Neural cell (in vitro differentiated cells): ENCODE results near the gene GZMM. TPM values are rescaled to one million over a fixed set of nuclear protein-coding genes. Genes with fewer than 3 reads are reported as not detected.
A peak's percentile ranks its signal among the peaks of the same experiment; 100 is the strongest.

Experiments used
- H2AFZ ChIP-seq: fragments of 200-600, 300-800 bp; sonication (generic), shearing (Covaris generic); 2 replicates; pipeline ENCODE4 v1.6.0; 2014; ENCODE audit warnings: low read depth, mild to moderate bottlenecking, antibody characterized with exemption, low read length, moderate library complexity
- H3F3A ChIP-seq: fragments of 200-600 bp; shearing (Covaris generic); 2 replicates; pipeline ENCODE4 v1.6.1; 2016; ENCODE audit warnings: mild to moderate bottlenecking, moderate library complexity, mixed read lengths, antibody characterized with exemption, low read length; ENCODE audit not compliant: insufficient read depth, poor library complexity, severe bottlenecking
- H3K27ac ChIP-seq: fragments of 200-600, 300-800 bp; sonication (generic), shearing (Covaris generic); 2 replicates; pipeline ENCODE4 v1.5.1; 2014; ENCODE audit warnings: mild to moderate bottlenecking, low read length, moderate library complexity
- H3K27me3 ChIP-seq: fragments of 300-800, 200-600 bp; sonication (generic), shearing (Covaris generic); 2 replicates; pipeline ENCODE4 v1.6.0; 2014; ENCODE audit warnings: mild to moderate bottlenecking, low read depth, low read length, moderate library complexity; ENCODE audit not compliant: insufficient read depth
- H3K36me3 ChIP-seq: fragments of 300-800, 200-600 bp; sonication (generic), shearing (Covaris generic); 2 replicates; pipeline ENCODE4 v1.5.1; 2014; ENCODE audit warnings: mild to moderate bottlenecking, antibody characterized with exemption, low read length, moderate library complexity; ENCODE audit not compliant: insufficient read depth
- H3K4me2 ChIP-seq: fragments of 300-800, 200-600 bp; sonication (generic), shearing (Covaris generic); 2 replicates; pipeline ENCODE4 v1.6.0; 2014; ENCODE audit warnings: mild to moderate bottlenecking, low read length
- H3K4me3 ChIP-seq: fragments of 300-800, 200-600 bp; sonication (generic), shearing (Covaris generic); 2 replicates; pipeline ENCODE4 v1.5.1; 2014; ENCODE audit warnings: mild to moderate bottlenecking, low read length, moderate library complexity
- H3K79me2 ChIP-seq: fragments of 200-600 bp; shearing (Covaris generic); replicated peaks from 2 replicates; pipeline ENCODE4 v1.6.0; 2014; ENCODE audit warnings: mild to moderate bottlenecking, low read length, moderate library complexity; ENCODE audit not compliant: insufficient read depth
- H3K9ac ChIP-seq: fragments of 300-800, 200-600 bp; sonication (generic), shearing (Covaris generic); 2 replicates; pipeline ENCODE4 v1.6.1; 2016; ENCODE audit warnings: mild to moderate bottlenecking, low read length, mixed read lengths
- H3K9me2 ChIP-seq: fragments of 200-600 bp; shearing (Covaris generic); 2 replicates; pipeline ENCODE4 v1.6.1; 2016; ENCODE audit warnings: mild to moderate bottlenecking, low read length, mixed read lengths; ENCODE audit not compliant: insufficient read depth
- H3K9me3 ChIP-seq: fragments of 200-600, 300-800 bp; sonication (generic), shearing (Covaris generic); 2 replicates; pipeline ENCODE4 v1.6.1; 2016; ENCODE audit warnings: mild to moderate bottlenecking, mixed run types, low read length, moderate library complexity, mixed read lengths
- H4K20me1 ChIP-seq: fragments of 200-600 bp; shearing (Covaris generic); 2 replicates; pipeline ENCODE4 v1.6.1; 2016; ENCODE audit warnings: mild to moderate bottlenecking, mixed run types; ENCODE audit not compliant: insufficient read depth
- CTCF ChIP-seq: fragments of 450-650 bp; IDR thresholded peaks from 2 replicates; pipeline ENCODE4 v1.5.1; 2014; ENCODE audit warnings: antibody characterized with exemption, mild to moderate bottlenecking, moderate library complexity; ENCODE audit not compliant: poor library complexity, severe bottlenecking
- EP300 ChIP-seq: fragments of 450-650 bp; conservative IDR thresholded peaks from 2 replicates; pipeline ENCODE4 v1.6.1; 2014; ENCODE audit warnings: antibody characterized with exemption, mild to moderate bottlenecking, moderate library complexity; ENCODE audit not compliant: poor library complexity, severe bottlenecking
- EZH2 ChIP-seq: fragments of 200-600, 300-800 bp; shearing (Covaris generic), sonication (generic); IDR thresholded peaks from 2 replicates; pipeline ENCODE4 v1.6.1; 2014; ENCODE audit warnings: antibody characterized with exemption, low read length, borderline replicate concordance, mild to moderate bottlenecking; ENCODE audit not compliant: insufficient read depth, poor library complexity, severe bottlenecking
- MXI1 ChIP-seq: fragments of 450-650 bp; conservative IDR thresholded peaks from 2 replicates; pipeline ENCODE4 v1.6.1; 2014; ENCODE audit warnings: antibody characterized with exemption, mild to moderate bottlenecking; ENCODE audit not compliant: poor library complexity, severe bottlenecking
- RAD21 ChIP-seq: fragments of 450-650 bp; conservative IDR thresholded peaks from 2 replicates; pipeline ENCODE4 v1.6.1; 2014; ENCODE audit warnings: antibody characterized with exemption, mild to moderate bottlenecking, moderate library complexity
- SMC3 ChIP-seq: fragments of 450-650 bp; conservative IDR thresholded peaks from 2 replicates; pipeline ENCODE4 v1.6.1; 2014; ENCODE audit warnings: antibody characterized with exemption, mild to moderate bottlenecking, moderate library complexity; ENCODE audit not compliant: poor library complexity
- TAF1 ChIP-seq: IDR thresholded peaks from 2 replicates; pipeline ENCODE4 v1.6.1; 2012; ENCODE audit warnings: low read depth
- polyA plus RNA-seq: library from polyadenylated mRNA; depleted of rRNA; stranded (reverse); fragments of >200 nt; gene quantifications from 2 replicates; pipeline ENCODE4 v1.2.3, GENCODE V29; 2014
- TF ChIP-seq, protein P1 (sequence below): IDR thresholded peaks from 2 replicates; pipeline ENCODE4 v1.6.1; 2012; ENCODE audit warnings: borderline replicate concordance

Gene GZMM
- polyA plus RNA-seq, 1 donor from 2014 or later: 0.38 TPM

- Histone ChIP-seq H3F3A (no peaks in the 10 kb centered on the region), H3K4me2 (peak overlapping the region; percentile 19), H3K9ac (peak overlapping the region; percentile 57), H3K27me3 (peaks cover 26% of the 10 kb centered on the region), H4K20me1 (peaks cover 9% of the 10 kb centered on the region), H2AFZ (no peak overlapping the region), H3K79me2 (no peaks in the 10 kb centered on the region), H3K9me3 (no peaks in the 10 kb centered on the region), H3K4me3 (peak overlapping the region; percentile 66), H3K36me3 (no peaks in the 10 kb centered on the region), H3K9me2 (no peaks in the 10 kb centered on the region), H3K27ac (no peak overlapping the region)
- TF ChIP-seq EP300 (no peak), TAF1 (no peak)
- TF ChIP-seq, protein P1, sequence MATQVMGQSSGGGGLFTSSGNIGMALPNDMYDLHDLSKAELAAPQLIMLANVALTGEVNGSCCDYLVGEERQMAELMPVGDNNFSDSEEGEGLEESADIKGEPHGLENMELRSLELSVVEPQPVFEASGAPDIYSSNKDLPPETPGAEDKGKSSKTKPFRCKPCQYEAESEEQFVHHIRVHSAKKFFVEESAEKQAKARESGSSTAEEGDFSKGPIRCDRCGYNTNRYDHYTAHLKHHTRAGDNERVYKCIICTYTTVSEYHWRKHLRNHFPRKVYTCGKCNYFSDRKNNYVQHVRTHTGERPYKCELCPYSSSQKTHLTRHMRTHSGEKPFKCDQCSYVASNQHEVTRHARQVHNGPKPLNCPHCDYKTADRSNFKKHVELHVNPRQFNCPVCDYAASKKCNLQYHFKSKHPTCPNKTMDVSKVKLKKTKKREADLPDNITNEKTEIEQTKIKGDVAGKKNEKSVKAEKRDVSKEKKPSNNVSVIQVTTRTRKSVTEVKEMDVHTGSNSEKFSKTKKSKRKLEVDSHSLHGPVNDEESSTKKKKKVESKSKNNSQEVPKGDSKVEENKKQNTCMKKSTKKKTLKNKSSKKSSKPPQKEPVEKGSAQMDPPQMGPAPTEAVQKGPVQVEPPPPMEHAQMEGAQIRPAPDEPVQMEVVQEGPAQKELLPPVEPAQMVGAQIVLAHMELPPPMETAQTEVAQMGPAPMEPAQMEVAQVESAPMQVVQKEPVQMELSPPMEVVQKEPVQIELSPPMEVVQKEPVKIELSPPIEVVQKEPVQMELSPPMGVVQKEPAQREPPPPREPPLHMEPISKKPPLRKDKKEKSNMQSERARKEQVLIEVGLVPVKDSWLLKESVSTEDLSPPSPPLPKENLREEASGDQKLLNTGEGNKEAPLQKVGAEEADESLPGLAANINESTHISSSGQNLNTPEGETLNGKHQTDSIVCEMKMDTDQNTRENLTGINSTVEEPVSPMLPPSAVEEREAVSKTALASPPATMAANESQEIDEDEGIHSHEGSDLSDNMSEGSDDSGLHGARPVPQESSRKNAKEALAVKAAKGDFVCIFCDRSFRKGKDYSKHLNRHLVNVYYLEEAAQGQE: peak; percentile 72
These were observed 47.5 kb downstream of the GZMM start for GRCh38 chr19:591099-591958.

GRCh38 chr19:592101-592500 lies 48.2 kb downstream of the GZMM start:
- peaks cover 26% of the 10 kb centered on the region for H3K27me3 ChIP-seq
- no peaks in the 10 kb centered on the region for H3F3A ChIP-seq
- H2AFZ ChIP-seq: no peak overlapping the region
- H4K20me1 ChIP-seq: peaks cover 9% of the 10 kb centered on the region
- H3K4me2 ChIP-seq: no peak overlapping the region
- no peaks in the 10 kb centered on the region for H3K9me3 ChIP-seq
- TF ChIP-seq MXI1 (no peak), TAF1 (no peak), EZH2 (no peak), CTCF (no peak), EP300 (no peak), SMC3 (no peak), RAD21 (no peak)
- TF ChIP-seq, protein P1: no peak
- no peak overlapping the region for H3K27ac ChIP-seq
- no peaks in the 10 kb centered on the region for H3K79me2 ChIP-seq
- no peaks in the 10 kb centered on the region for H3K9me2 ChIP-seq
- no peaks in the 10 kb centered on the region for H3K36me3 ChIP-seq
- H3K9ac ChIP-seq: no peak overlapping the region
- peak overlapping the region; percentile 66 for H3K4me3 ChIP-seq
